ENCODE data around the gene PNPLA1. TPM values are rescaled to one million over a fixed set of nuclear protein-coding genes. Genes with fewer than 3 reads are reported as not detected.

Gene PNPLA1
- total RNA-seq, 1 experiment from 2014 or later, result not detected

DNA sequence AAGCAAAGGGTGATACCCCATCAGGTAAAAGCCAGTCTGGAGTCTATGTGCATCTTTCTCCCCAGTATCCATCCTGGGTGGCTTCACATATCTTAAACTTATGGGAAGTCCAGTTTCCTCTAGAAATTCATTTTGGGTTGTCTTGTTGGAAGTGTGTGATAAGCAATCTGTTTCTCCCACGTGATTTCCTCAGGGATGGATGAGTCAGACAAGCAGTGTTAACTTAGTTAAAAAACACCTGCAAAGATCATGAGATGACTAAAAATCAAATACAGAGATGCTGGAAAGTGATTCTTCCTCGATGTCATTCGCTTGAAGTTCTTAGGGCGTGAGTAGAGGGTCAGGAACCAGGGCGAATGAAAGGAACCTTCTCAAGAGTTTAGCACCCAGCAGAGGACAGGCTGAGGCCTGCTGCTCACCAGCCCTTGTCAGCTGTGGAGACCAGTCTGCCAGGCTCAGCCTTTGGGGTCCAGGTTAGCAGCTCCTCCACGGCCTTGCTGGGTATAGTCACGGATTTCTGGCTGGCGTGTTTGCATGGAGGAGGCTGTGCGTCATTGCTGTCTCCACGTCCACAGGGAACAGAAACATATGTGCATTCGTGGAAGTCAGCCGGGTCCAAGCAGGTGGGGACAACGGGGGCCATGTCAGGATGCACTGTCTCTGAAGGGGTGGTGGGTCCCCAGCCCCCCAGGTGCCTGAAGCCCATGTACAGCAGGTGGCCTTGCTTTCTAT is 2.8 kb upstream of the PNPLA1 start:
- DNase-seq, result no peak
- no peaks in the 10 kb centered on the region for H3K36me3 ChIP-seq (replicated peaks; ENCODE audit: control insufficient read depth, insufficient read depth, low read length)
- H3K27me3 ChIP-seq (ENCODE audit: control insufficient read depth, insufficient read depth, low read length), result no peaks in the 10 kb centered on the region
- no peak overlapping the region for H3K4me3 ChIP-seq (ENCODE audit: insufficient read depth, low read depth, low read length)

DNA sequence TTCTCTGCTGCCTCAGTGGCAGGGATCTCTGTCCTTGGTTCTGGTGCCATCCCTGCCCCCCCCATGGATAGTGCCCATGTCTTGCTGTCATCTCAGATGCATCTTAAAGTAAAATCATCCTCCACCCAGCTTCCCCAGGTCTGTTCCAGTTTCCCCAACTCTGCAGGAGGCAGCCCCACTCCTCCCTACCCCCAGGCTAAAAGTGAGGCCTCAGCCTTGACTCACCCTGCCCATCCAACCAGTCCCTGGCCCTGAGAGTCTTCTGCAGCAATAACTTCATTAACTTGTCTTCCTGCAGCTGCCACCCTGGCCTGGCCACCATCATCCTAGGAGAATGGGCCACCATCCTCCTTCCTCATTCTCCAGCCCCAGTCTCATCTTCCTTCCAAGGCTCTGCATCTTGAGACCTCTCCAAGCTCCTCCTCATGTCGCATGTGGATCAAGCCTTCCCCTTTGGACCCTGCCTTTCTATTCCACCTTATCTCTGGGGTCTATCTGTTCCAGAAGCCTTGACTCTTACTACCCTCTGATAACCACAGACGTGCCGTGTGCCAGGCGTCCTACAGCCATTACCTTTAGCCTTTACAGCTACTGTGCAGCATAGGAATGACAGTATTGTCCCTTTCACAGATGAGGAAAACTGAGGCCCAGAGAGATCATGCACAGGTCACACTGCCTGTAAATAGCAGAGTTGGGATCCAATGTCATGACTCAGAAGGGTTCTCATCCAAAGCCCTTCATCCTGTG is 2.0 kb upstream of the PNPLA1 start:
- Histone ChIP-seq H3K4me3 (ENCODE audit: insufficient read depth, low read depth, low read length) (no peak overlapping the region), H3K36me3 (replicated peaks; ENCODE audit: control insufficient read depth, insufficient read depth, low read length) (no peaks in the 10 kb centered on the region), H3K27me3 (ENCODE audit: control insufficient read depth, insufficient read depth, low read length) (no peaks in the 10 kb centered on the region)
- no peak for DNase-seq

DNA sequence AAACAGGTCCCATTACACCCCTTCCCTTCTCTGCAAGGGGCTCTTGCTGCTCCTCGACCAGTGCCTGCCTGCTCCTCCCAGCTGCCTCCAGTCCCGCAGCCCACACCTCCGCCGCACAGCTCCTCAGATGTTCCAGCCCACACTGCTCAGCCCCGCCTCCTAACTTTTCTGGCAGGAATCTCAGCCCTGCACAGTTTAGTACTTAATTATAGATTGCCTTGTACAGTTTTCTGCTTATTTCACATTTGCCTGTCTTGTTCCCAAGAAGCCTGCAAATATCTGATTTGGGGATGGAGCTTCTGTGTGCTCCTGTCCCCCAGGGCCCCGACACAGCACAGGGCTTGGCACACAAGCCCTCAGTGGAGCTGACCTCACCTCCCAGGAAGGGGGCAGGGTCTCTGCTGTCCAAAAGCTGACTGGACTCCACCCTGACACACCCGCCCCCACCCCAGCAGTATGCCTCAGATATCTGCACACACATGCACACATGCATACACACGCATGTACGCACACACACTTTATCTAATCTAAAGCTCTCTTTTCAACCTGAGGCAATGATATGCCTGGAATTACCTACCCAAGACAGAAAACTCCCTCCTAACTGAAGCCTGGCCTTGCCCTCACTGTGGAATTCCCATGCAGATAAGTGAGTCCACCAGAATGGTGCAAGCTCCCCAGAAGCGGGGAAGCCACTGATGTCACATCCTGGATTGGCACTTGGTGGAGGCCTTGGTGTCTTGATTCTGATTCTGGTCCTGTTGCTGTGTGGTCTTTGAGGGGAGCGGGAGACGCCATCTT is 1.2 kb upstream of the PNPLA1 start:
- no peaks in the 10 kb centered on the region for H3K36me3 ChIP-seq (replicated peaks; ENCODE audit: control insufficient read depth, insufficient read depth, low read length)
- no peak overlapping the region for H3K4me3 ChIP-seq (ENCODE audit: insufficient read depth, low read depth, low read length)
- DNase-seq, result no peak
- no peaks in the 10 kb centered on the region for H3K27me3 ChIP-seq (ENCODE audit: control insufficient read depth, insufficient read depth, low read length)

DNA sequence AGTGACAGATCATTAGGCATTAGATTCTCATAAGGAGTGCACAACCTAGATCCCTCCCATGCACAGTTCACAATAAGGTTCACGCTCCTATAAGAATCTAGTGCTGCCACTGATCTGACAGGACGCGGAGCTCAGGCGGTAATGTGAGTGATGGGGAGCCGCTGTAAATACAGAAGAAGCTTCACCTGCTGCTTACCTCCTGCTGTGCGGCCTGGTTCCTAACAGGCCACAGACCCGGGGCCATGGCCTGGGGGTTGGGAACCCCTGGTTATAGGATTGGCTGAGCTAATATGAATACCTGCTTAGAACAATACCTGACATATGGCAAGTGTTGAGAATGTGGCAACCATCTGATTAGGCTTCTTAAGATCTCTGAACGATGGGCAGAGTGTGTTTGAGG is 2.4 kb downstream of the PNPLA1 start:
- no peak for DNase-seq
- no peaks in the 10 kb centered on the region for H3K27me3 ChIP-seq (ENCODE audit: control insufficient read depth, insufficient read depth, low read length)
- no peaks in the 10 kb centered on the region for H3K36me3 ChIP-seq (replicated peaks; ENCODE audit: control insufficient read depth, insufficient read depth, low read length)
- no peak overlapping the region for H3K4me3 ChIP-seq (ENCODE audit: insufficient read depth, low read depth, low read length)

DNA sequence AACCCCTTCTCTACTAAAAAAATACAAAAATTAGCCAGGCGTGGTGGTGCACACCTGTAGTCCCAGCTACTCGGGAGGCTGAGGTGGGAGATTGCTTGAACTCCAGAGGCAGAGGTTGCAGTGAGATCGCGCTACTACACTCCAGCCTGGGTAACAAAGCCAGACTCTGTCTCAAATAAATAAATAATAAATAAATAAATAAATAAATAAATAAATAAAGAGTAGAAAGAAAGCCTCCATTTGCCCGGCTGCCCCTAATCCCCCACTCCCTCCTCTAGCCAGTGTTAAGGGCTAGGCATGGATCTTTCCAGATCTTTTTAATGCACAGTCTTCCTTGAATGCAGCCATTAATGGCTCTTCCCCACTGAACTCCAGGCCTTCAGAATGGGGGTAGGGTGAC is 3.2 kb downstream of the PNPLA1 start:
- H3K36me3 ChIP-seq (replicated peaks; ENCODE audit: control insufficient read depth, insufficient read depth, low read length), result no peaks in the 10 kb centered on the region
- no peak for DNase-seq
- H3K4me3 ChIP-seq (ENCODE audit: insufficient read depth, low read depth, low read length), result no peak overlapping the region
- no peaks in the 10 kb centered on the region for H3K27me3 ChIP-seq (ENCODE audit: control insufficient read depth, insufficient read depth, low read length)

DNA sequence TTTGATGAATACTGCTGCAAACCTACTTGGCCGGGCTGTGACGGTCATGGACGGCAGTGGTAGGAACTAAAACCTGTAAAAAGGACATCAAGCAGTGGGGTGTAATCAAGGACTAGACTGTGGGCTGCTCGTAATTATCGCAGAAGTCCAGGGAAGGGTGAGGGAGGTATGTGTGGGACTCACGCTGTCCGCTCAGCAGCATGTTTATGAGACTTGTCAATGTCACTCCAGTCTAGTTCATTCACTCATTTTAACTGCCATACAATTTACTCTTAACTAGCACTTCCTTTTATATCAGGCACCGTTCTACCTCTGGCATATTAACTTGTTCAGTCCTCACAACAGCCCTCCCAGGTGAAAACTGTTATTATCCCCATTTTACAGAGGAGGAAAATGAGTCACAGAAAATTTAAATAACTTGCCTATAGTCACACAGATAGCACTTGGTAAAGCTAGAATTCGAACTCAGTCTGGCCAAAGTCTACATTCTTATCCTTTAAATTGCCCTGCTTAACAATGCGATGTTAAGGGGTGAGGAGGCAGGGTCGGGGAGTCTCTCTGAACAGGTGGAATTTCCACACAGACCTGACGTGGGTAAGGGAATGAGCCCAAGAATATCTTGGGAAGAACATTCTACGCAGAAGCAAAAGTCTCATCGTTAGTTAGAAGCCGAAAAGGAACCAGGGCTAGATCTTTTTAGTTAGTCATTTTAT is 4.1 kb downstream of the PNPLA1 start:
- H3K4me3 ChIP-seq (ENCODE audit: insufficient read depth, low read depth, low read length), result no peak overlapping the region
- DNase-seq, result no peak

DNA sequence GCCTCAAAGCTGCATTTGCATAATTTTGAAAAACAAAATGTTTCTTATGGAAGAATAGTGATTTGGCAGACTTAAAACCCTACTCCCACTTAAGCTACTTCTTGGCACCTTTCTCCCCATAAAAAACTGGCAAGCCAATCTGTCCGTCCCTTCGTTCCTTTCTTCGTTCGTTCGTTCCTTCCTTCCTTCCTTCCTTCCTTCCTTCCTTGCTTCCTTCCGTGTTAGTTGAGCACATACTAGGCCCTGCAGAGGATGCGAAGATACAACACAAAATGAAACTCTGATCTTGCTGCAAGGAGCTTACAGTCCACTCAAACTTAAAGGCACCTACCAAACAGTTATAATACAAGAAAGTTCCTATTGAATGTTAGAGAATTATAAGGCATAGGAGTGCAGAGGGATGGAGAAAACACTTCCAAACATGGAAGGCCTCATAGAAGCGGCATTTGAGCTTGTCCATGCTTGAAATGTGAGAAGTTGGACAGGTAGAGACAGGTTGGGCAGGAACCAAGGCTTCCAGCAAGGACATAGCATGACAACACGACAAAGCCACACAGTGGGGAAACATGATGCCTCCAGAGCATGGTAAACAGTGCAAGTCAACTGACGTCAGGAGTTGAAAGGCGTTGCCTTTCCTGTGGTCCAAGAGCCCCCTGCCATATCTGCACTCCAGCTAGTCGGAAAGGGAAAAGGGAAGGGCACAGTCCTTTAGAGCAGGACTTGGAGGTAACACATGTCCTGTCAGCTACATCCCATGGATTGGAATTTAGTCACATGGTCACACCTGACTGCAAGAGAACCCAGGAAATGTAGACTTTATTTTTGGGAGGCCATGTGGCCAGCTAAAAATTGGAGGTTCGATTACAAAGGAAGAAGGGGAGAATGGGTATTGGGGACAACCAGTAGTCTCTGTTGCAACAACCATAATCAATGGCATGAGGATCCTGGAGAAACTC is 7.0 kb downstream of the PNPLA1 start:
- no peak for DNase-seq
- Histone ChIP-seq H3K27me3 (ENCODE audit: control insufficient read depth, insufficient read depth, low read length) (no peaks in the 10 kb centered on the region), H3K36me3 (replicated peaks; ENCODE audit: control insufficient read depth, insufficient read depth, low read length) (no peaks in the 10 kb centered on the region), H3K4me3 (ENCODE audit: insufficient read depth, low read depth, low read length) (no peak overlapping the region)

More for the DNA sequence above, 4.1 kb downstream of the PNPLA1 start:
- Histone ChIP-seq H3K36me3 (replicated peaks; ENCODE audit: control insufficient read depth, insufficient read depth, low read length) (no peaks in the 10 kb centered on the region), H3K27me3 (ENCODE audit: control insufficient read depth, insufficient read depth, low read length) (no peaks in the 10 kb centered on the region)

DNA sequence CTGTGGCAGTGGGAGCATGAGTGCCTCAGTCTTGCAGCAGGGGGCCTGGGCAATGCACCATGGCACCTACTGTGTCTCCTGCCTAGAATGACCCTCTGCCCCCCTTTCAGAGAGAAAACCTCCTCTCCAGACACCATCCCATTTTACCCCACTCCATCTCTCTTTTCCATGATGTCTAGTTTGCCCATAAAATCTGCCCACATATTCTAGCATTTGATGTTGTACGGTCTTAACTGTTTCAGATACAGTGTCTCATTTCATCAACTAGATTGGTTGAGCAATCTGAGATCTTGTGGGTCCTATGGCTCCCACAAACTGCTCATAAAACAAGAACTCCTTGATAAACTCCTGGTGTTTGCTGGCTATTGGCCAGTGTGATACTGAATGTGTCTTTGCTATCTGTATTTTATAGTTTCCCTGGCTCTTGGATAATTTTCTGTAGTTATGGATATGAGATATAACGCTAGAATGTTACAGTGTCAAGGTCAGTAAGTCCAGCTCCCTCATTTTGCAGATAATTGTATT is 8.1 kb downstream of the PNPLA1 start:
- no peaks in the 10 kb centered on the region for H3K27me3 ChIP-seq (ENCODE audit: control insufficient read depth, insufficient read depth, low read length)
- no peaks in the 10 kb centered on the region for H3K36me3 ChIP-seq (replicated peaks; ENCODE audit: control insufficient read depth, insufficient read depth, low read length)
- no peak overlapping the region for H3K4me3 ChIP-seq (ENCODE audit: insufficient read depth, low read depth, low read length)
- DNase-seq, result no peak

DNA sequence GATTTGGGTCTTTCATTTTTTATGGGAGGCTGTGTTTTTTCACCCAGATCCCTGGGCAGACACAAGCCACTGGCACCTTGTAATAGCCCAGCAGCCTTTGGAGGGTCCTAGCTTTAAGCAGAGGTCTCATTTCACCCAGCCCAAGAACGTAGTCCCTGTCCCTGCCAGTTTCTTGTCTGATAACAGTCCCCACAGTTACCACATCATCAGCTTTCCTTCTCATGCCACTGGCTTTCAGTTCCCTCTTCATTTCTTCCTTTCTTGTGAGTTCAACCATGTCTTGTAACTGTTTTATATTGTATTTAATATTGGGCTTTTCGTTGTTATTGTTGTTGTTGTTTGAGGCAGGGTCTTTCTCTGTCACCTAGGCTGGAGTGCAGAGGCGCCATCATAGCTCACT is 10.6 kb downstream of the PNPLA1 start:
- H3K27me3 ChIP-seq (ENCODE audit: control insufficient read depth, insufficient read depth, low read length), result no peaks in the 10 kb centered on the region
- H3K36me3 ChIP-seq (replicated peaks; ENCODE audit: control insufficient read depth, insufficient read depth, low read length), result no peaks in the 10 kb centered on the region
- no peak for DNase-seq
- H3K4me3 ChIP-seq (ENCODE audit: insufficient read depth, low read depth, low read length), result no peak overlapping the region

DNA sequence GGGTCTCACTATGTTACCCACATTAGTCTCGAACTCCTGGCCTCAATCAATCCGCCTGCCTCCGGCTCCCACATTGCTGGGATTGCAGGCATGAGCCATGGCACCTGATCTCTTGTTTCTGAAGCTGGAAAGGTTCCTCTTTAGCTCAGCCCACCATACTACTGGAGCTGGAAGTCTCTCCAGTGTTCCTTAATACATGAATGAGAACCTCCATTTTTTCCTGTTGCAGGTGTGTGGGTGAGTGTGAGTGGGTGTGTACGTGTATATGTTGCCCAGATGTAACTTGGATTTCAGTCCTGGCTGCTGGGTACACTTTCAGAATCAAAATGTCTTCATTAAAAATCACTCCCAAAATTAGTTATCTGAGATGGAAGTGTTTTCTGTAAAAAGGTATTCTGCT is 11.1 kb downstream of the PNPLA1 start:
- Histone ChIP-seq H3K4me3 (ENCODE audit: insufficient read depth, low read depth, low read length) (no peak overlapping the region), H3K36me3 (replicated peaks; ENCODE audit: control insufficient read depth, insufficient read depth, low read length) (no peaks in the 10 kb centered on the region), H3K27me3 (ENCODE audit: control insufficient read depth, insufficient read depth, low read length) (no peaks in the 10 kb centered on the region)
- DNase-seq, result no peak

DNA sequence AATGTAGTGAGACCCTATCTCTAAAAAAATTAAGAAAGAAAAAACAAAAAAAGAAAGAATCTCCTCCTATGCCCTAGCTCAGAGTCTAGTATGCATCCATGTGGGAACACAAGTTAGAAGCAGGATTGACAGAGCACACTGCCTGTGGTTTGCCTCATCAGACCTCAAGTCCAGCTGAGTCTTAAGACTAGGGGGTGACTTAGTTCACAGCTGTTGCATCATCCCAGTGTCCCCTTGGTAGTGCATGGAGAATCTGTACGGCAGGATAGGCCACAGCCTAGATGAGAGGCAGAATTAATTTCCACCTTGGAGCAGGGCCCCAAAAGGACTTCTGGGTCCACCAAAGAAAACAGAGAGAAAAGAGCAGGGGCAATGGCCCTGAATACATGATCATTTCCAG is 13.7 kb downstream of the PNPLA1 start:
- H3K27me3 ChIP-seq (ENCODE audit: control insufficient read depth, insufficient read depth, low read length), result no peaks in the 10 kb centered on the region

DNA sequence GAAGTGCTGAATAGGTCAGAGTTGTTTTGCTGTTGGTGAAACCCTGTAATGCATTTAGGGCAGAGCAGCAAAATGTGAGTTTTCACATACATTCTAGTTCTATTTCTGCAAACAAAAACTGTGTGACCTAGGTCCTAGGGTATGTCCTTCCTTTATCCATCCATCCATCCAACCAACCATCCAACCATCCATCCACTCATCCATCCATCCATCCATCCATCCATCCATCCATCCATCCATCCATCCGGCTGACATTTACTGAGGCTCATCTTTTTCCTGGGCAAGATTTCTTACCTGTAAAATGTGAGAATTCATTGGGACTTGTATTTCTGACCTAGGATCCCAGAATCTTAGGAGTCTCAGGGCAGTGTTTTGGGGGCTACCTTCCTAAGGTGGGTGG is 14.5 kb downstream of the PNPLA1 start:
- Histone ChIP-seq H3K4me3 (ENCODE audit: insufficient read depth, low read depth, low read length) (no peak overlapping the region), H3K36me3 (replicated peaks; ENCODE audit: control insufficient read depth, insufficient read depth, low read length) (no peaks in the 10 kb centered on the region), H3K27me3 (ENCODE audit: control insufficient read depth, insufficient read depth, low read length) (no peaks in the 10 kb centered on the region)
- no peak for DNase-seq

More for the DNA sequence above, 13.7 kb downstream of the PNPLA1 start:
- no peak for DNase-seq
- no peak overlapping the region for H3K4me3 ChIP-seq (ENCODE audit: insufficient read depth, low read depth, low read length)
- no peaks in the 10 kb centered on the region for H3K36me3 ChIP-seq (replicated peaks; ENCODE audit: control insufficient read depth, insufficient read depth, low read length)

DNA sequence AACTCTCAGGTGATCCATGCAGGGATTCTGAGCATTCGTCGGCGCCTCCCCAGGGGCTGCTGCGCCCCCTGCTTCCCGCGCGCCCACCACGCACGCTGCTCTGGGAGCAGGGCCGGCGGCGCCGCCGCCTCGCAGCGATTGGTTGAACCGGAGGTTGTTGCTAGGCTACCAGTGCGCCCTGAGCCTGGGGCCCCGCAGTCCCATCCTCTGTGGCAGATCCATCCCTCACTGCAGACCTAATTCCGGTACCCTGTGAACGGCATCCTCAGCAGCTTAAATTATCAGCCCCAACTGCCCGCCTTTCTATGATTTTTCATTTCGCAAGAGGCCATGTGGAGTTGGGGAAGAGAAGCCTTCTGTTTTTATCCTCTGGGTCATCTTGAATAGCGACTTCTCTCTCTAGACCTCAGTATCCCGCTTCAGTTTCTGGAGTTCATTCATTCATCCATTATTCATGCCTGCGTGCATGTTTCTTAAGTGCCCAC is 15.4 kb downstream of the PNPLA1 start:
- DNase-seq, result peak; percentile 96
- H3K27me3 ChIP-seq (ENCODE audit: control insufficient read depth, insufficient read depth, low read length), result no peaks in the 10 kb centered on the region
- H3K4me3 ChIP-seq (ENCODE audit: insufficient read depth, low read depth, low read length), result no peak overlapping the region
- no peaks in the 10 kb centered on the region for H3K36me3 ChIP-seq (replicated peaks; ENCODE audit: control insufficient read depth, insufficient read depth, low read length)
